ENCODE results near the gene PRSS48.

DNA sequence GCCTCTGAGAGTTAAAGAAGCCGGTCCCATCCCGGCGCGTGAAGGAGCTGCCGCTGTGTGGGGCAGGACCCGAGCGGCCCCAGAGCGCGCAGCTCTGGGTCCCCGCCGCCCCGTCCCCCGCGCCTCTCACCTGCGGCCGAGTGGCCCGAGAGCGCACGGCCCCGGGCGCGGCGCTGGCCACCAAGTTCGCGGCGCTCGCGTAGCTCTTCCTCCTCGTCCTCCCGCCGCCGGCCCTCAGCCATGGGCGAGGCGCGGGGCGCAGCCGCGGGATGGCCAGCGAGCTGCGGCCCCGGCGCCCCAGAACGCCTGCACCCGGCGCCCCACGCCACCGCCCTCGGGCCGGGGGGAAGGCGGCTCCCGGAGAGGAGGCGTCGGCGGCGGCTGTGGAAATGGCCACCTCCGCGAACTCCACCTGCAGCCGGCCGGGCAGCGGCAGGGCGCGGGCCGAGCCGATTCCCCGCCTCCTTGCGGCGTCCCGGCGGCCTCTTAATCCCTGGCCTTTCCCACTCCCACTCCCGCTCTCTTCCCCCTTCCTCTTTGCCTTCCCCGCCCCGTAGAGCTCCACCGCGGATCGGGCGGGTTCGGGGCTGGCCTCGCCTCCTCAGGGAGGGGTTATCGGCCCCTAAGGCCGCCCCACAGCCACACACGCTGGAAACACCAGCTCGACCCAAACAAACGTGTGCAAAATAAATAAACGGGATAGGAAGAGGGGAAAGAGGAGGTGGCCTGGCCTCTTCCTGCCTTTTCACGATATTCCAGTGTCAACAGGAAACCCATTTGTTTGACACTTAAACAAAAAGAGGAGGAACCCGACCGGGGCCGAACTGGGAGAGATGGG, 48.4 kb downstream of the PRSS48 start, which contains the start of gene SH3D19:
- no peak for TF ChIP-seq CTCF (IDR thresholded peaks at IDR 0.05; ENCODE audit: low read length)
- no peak for TF ChIP-seq EZH2 (IDR thresholded peaks at IDR 0.05; ENCODE audit: borderline replicate concordance, low read length)

Measured in OCI-LY1 (cell line).